GM19025 (cell line): ENCODE data around the gene VCP.

Experiments used
- ATAC-seq: cut with Tn5 transposase; IDR thresholded peaks from one replicate; pipeline ENCODE4 v1.9.1; 2021; ENCODE audit warnings: mild to moderate bottlenecking, low read depth, moderate library complexity; ENCODE audit not compliant: unreplicated experiment

VCP gene

DNA sequence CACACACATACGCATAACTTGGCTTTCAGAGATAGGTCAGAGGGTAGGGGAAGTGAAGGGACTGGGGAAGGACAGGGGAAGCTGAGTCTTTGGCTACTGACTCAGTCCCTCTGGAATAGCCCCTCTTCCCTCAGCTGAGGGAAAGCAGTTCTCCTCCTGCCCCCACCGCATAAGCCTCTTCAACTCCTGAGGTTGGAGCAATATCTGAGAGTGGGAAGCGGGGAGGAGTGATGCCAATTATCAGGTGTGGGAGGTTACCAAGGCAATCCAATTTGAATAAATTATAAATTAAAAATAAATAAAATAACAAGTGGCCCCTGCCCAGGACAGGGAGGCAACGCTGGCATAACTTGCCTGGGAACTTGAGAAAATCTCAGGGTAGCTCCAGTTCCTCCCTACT is 32.2 kb upstream of the VCP start:
- no peak for ATAC-seq

DNA sequence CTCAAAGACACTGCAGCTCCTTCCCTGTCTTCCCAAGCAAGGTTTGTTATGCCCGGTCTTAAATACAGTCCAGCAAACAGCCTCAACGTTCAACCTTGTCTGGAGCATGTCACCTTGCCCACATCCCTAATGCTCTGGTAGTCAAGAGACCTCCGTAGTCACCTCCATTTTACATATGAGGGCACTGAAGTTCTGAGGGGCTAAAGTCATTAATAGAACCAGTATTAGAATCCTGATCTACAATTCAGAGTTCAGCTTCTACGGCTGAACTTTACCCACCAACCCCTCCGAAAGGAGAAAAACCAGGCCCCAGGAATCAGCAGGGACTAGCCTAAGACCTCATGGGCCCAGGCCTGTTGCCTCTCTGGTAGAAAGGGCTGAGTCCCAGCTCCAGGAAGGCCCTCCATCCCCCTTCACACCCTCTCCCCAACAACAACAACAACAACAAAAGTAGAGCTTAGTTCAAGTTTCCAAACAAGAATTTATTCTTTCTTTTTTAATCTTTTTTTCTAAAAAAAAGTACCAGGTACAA is 31.3 kb upstream of the VCP start:
- no peak for ATAC-seq

DNA sequence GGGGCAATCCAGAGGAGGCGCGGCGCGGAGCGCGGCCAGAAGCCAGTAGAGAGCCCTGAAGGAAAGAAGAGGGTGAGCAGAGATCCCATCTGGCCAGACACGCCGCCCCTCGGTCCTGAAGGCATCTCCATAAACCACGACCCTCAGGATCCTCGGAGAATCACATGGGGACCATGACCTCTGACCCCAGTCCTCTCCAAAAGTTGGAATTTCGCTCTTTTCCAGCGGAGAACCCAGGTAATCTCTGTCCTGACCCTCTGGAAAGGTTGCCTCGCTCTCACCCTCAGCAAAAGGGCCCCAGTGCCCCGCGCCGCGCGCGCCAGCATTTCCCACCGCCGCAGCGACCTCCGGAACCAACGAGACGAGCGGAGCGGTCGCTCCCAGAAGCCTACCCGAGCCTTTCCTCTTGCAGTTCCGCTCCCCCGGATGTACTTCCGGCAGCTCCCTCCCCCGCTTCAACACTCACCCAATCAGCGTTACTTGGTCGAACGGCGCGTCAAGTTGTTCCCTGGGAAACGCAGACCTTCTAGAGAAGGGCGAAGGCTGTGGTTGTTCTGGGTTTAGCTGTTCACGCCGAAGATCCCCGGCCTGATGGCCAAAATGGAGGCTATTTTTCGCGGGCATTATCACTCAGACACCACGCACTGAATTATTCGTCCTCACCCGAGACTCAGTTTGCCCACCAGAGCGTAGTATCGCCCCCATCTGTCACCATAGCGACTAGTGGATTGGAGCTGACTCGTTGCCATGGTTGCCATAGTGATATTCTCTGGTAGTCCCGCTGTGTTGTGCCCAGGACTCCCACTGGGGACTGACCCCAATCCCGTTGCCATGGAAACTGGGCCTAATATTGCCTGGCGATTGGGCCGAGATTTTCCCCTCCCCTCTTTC is 30.6 kb upstream of the VCP start, which contains the start of gene STOML2:
Gene STOML2, minus strand, starts transcription at position 363 of the 891 bp plus-strand sequence. Its CDS starts 37 bp downstream, at position 326.
- peak; percentile 95 for ATAC-seq

GRCh38 chr9:35102465-35102768 is 30.0 kb upstream of the VCP start:
- ATAC-seq, result no peak

DNA sequence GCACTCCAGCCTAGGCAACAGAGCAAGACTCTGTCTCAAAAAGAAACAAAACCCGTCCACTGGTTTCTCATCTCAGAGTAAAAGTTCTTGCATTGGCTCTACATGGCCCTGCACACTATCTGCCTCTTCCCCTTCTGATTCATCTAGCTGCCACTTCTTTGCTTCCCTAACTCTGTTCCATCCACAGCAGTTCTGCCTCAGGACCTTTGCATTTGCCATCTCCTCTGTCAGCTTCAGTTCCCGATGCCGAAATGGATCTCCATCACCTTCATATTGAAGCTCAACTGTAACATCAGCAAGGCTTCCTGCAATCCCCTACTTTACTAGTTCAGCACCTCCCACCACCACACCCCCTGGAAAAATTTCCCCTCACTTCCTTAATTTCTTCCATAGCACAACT is 25.1 kb upstream of the VCP start:
- ATAC-seq, result no peak

DNA sequence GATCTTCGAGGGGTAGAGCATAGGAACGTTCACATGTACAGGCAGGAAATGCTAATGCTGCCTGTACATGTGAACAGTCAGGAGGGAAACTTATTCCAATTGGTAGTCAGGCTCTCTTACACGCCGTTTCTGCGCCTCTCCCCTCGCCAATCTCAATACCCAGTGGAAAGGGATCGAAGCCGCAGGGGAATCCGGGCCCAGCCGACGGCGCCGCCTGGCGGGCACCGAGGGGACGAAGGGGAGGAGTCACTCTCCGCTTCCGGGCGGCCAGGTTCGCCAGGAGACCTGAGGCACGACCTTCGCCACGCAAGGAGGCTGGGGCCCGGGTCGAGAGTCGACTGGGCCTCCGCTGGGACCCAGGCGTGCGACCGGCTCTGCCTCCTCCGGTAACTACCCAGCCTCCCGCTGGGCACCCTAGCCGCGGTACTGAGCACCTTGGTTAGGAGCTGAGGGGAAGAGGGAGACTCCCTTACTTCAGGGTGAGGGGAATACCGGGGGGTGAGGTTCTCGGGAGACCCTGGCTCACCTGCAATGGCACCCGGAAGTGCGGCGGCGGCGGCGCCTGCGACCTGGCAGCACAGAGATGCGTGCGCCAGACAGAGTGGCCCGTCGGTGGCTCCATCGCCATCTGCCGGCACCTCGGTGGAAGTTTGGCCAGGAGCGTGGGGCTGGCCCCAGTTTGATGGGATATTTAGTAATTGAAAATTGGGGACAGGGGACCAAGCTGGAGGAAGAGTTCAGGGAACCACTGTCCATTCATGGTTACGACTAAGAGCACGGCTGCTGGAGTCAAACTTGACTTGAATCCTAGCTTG is 23.8 kb upstream of the VCP start, which contains the start of gene PIGO:
Gene PIGO, minus strand, starts transcription at position 557 of the 815 bp plus-strand sequence. CDS start 1,026 bp downstream, outside the sequence.
- peak; percentile 82 for ATAC-seq

DNA sequence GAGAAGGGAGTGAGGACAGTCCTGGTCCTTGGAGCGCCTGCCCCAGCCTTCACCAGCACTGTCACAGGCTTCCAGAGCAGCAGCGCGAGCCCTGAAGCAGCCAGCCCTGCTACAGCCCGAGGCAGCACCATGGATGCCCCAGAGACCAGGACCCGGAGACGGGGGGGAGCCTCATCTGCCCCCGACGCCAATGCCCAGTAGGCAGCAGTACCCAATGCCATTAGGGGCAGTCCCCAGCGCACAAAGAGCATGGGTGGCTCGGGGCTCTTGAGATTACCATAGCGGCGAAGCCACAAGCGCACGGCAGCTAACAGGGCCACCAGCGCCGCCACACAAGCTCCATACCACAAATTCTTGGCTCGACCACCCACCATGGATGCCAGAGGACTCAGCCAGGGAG is 19.1 kb upstream of the VCP start:
- ATAC-seq, result no peak

GRCh38 chr9:35089434-35089833 is 17.0 kb upstream of the VCP start:
- ATAC-seq, result no peak

- no peak for ATAC-seq
Measured at GRCh38 chr9:35085078-35085477, 12.7 kb upstream of the VCP start.

DNA sequence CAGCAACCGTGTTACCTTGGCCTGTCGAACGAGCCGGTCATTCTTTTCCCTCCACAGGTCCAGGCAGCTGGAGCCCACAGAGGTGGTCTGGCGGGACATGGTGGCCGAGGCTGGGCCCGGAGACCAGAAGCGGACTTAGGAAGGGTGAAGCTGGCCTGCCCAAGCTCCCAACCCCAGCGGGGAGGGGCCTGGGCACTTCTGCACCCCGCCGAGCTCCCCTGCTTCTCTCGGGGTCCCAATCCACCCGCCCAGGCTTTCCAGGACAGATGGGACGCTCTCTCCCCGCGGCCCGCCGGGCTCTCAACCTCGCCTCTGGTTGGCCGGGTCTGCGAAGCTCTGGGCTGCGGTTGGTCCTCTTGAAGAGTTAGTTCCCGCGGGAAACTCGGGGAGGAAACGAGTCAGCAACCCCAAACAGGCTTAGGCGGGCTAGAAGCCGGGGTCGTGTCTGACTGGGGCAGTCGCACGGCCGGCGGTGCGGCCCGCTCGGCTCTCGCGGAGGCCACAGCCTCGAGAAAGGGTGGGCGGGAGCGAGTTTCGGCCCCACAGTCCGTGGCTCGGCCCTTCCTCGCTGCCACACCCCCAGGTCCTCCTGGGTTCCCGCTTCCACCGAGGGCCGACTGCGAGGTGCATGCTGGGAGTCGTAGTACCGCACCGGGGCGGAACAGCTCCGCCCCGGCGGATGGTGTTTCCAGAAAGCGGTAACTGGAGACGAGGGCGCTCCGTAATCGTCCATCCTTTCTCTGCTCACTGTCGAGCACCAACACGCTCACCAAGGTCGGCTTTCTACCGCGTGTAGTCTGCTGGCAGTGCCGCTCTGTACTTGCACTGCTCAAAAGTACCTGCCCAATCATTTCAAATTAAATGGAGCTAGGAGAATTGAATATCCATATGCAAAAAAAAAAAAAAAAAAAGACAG is 7.3 kb upstream of the VCP start, which contains the start of gene FANCG:
Gene FANCG, minus strand, starts transcription at position 517 of the 916 bp plus-strand sequence. Its CDS starts 418 bp downstream, at position 99.
- peak; percentile 95 for ATAC-seq

DNA sequence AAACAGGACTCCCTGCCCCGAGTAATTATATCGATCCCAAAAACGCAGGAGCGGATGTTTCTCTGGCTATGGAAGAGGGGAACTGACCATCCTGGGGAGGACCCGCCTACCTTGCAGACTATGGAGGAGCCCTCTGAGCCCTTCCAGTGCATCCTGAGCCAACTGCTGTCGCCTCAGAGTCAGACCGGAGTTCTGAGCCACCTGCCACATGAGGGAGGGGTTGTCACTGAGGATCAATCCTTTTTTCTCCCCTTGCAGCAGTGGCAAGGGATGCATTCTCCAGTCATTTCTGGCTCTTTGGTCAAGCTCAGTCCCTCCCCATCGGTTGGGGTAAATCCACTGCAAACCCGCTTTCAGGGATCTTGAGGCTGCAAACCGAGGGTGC is 6.6 kb upstream of the VCP start:
- ATAC-seq, result no peak

GRCh38 chr9:35078066-35078465 is 5.6 kb upstream of the VCP start:
- ATAC-seq, result no peak

DNA sequence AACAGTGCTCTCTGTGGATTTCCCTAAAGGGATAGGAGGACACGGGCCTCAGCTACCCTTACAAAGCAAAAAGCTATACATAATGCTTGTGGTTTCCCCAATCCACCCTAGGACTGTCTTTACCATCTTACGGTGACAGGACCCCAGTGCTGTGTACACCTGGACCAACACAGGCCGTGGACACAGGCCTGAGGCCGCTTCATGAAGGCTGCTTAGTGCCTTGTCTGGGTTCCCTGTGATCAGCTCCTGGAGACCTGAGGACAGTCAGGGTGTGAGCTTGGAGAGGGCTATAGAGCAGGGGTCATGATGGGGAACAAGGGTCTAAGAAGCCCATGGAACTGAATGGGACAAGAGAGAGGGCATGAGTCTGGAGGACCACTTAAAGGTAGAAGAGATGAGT is 4.4 kb upstream of the VCP start:
- ATAC-seq, result no peak

DNA sequence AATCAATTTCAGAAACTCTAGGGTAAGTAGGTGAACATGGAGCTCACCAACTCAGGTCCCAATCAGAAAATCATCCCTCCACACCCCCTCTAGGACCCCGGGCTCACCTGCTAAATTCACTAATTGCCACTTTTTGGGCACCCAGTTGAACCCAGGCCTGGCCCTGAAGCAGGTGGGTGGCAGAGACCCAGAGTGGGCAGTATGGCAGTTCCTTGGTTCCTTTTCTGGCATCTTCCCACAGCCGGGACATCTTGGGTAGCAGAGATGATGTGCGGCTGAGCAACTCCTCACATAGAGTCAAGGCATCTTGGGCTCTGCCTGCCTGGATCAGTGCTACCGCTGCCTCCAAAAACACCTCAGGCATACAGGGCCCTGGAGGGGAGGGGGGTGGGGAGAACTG is 2.9 kb upstream of the VCP start:
- ATAC-seq, result no peak

DNA sequence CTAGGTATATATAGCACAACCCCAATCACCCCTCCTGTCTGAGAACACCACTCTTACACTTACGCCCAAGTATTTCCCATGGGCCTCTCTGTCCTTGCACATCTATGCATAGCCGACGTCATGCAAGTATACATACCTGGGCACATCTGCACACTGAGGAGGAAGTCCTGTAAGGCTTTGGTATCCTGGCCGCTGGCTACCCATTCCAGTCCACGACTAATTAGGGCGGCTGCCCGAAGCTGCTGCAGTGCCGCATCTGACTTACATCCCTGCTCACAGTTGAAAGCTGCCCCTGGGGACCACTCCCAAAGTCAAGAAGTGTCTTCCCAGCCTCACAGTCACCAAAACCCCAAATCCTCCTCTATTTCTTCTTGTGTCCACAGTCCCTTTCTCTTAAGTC is 2.4 kb upstream of the VCP start:
- no peak for ATAC-seq

DNA sequence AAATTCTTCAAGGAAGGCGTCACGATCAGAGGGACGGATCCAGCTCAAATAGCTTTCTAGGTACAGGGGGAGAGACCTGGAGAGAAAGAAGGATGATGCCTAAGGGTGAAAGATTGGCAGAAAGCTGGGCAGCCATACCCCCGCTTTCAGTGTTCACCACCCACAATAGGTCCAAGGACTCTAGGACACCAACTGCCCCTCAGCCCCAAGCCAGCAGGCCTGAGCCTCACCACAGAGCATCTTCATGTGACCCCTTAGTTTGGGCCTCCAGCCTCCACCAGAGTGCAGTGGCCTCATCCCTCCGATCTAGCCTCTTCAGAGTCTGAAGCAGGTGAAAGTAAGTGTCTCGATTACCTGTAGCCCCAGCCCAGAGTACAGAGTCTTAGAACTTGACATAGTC is 1.7 kb upstream of the VCP start:
- no peak for ATAC-seq

GRCh38 chr9:35073279-35073612 is 821 bp upstream of the VCP start:
- no peak for ATAC-seq

DNA sequence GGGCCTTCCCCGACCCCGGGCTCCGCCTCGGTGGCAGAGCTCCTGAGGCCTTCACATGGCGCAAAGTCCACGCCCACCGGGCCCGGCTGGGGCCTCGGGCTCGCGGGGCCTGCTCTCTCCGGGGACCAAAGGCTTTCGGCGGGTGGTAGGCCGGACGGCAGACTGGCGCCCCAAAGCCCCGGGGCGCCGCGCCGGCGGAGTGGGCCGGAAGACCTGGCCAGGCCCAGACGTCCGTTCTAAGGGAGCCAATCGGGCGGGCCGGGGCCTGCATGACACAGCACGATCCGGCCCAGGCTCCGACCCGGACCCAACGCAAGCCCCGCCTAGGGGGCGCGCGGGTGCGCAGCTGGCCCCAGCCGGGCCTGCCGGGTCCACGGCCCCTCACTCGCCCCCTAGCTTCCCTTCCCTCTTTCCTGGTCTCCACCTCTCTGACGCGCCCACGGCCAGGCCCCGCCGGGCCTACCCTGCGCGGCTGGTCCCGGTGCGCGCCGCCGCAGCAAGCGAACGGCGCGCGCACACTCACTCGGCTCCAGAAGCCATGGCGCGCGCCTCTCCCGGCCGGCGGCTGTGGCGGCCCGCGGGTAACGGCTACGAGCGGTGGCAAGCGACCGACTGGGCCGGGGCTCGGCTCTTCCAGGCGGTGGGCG is 488 bp downstream of the VCP start:
- peak; percentile 52 for ATAC-seq

GRCh38 chr9:35070823-35071813 is 1.3 kb downstream of the VCP start:
- no peak for ATAC-seq
